Limb (tissue), 2 donors: ENCODE data around the gene SND1.

Source experiments
- DNase-seq, 2 donors: peaks; one replicate each; pipeline ENCODE4 v3.0.0-alpha.2; 2016; ENCODE audit errors: extremely low spot score in 2 of 2

Gene SND1

DNA sequence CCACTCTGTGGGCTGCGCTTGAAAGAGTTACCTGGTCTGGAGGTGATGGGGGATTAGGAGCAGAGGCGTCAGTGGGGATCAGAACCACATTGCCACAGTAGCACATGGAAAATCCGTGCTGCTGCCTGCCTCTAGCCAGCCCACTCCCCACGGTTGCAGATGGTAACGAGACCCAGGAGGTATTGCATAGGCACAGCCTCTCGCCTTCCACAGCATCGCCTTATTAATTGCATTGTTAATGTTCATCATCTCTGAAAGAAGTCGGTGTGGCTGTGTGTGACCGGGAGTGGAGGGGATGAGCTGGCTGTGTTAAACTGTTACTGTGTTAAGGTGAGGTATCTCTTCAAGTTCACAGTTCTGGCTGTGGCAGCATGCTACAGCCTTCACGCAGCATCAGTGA is 414.4 kb downstream of the SND1 start:
- DNase-seq: no peak

DNA sequence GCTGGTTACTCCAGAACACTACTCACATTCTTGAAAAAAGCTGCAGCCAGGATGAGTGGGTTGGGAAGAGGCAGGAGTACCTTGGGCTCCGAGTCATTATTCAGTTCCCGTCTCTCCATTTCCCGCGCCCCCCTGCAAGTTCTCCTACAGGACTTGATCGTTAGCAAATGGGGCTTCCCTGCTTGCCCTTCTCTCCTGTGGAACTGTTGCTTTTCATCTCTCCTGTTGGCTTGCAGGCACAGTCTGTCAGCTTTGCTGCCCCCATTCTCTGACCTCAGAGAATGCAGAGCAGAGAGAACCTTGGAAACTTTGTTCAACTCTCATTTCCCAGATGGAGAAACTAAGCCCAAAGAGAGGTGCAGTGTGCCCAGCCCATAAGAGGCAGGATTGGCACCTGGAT is 414.9 kb downstream of the SND1 start:
- no peak for DNase-seq

DNA sequence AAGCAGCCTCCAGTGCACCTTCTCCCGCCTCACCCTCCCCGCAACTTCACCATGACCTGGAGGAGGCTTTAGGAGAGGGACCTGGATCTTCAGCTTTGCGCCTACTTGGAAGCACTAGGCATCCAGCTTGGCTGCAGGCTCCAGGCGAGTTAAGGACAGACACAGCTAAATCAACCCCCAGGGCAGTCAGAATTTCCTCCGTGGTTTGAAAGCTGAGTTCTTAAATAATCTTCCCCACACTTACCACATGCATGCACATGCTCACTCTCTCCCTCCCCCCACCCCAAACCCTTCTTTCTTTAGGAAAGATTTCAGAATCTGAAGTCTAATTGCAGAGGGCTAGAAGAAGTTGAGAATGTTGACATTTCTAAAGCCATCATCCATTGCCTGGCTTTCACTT is 416.0 kb downstream of the SND1 start:
- DNase-seq: no peak

DNA sequence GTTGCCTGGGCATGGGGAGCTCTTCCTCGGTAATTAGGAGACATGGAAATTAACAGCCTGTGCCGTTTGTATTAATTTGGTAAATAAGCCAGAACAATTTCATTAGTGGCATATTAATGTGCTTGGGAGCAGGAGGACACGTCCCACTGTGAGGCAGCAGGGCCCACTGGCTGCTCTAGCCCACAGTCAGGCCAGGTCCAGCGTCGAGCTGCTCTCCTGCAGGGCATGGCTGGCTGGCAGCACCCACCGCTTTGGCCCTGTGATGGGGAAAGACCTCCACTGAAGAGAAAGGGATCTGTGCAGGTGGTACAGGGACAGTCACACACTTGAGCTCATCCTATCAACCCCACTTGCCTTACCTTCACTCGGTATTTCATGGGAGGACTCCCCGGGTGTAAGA is 416.8 kb downstream of the SND1 start:
- DNase-seq: no peak

DNA sequence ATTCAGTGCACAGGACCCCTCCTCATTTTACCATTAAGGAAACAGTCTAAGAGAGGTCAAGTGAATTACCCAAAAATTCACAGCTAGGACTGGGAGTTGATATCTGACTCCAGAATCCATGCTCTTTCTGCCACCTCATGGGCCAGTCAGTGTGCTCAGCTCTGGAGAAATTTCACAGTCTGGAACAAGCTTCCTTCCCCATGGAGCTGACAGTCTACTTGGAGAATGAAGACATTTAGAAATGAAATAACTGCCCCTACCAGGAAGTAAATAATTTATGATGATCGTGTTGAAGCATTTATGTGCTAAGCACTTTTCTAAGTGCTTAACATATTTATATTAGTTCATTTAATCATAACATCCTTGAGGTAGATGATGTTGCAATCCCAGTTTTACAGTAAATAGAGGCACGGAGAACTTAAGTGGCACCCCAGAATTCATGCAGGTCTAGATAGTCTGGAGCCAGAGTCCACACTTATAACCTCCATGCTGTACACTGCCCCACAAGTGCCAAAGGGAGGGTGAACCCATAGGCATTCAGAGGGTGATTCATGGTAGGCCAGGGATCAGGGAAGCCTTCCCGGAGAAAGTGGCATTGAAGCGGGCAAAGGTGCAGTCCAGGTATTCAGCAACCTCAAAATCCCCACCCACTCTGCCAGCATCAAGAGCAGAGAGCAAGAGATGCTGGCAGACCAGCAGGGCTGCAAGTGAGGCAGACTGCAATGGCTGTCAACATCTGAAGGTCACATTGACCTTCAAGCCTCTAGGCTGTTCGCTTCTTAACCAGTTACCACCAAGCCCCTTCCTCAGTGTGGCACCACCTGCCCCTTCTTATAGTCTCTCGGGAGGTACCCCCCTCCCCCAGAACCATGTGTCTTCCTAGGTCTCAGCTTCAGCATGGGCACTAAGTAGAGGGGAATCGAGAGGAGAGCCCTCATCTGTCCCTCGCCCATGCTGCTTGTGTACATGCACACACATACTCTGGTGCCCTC is 417.7 kb downstream of the SND1 start:
- DNase-seq: no peak

DNA sequence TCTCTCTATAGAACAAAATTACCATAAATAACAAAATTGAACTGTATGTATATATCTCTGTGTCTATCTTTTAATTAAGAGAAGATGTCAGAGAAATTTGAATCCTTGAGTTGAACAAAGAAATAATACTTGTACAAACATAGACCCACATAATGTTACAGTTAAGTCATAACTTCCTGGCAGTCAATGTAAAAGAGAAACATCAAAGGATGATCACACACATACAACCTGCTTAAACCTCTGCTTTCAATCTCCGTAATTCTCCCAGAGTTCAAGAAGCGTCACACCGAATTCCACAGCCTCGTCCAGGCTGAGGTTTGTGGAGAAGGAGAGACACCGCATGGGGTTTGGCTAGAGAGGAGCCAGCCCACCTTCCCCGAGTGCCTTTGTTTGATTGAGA is 419.4 kb downstream of the SND1 start:
- no peak for DNase-seq

DNA sequence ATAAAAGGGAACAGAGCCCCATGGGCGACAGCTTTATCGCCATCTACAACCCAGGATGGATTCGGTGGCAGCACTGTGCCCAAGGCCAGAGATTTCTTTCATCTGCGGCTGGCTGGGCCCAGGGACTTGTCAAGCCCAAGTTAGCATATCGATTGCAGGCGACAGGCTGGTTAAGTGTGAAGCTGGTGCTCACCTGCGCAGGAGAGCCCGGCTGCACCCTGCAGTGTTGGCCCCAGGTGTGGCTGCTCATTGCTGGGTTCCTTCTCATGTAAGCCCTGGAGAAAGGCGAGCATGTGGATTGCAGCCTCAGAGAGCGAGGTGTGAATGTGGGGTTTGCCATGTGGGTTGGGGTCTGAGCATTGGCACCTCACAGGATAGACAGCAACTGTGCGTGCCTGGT is 419.8 kb downstream of the SND1 start:
- DNase-seq: no peak

DNA sequence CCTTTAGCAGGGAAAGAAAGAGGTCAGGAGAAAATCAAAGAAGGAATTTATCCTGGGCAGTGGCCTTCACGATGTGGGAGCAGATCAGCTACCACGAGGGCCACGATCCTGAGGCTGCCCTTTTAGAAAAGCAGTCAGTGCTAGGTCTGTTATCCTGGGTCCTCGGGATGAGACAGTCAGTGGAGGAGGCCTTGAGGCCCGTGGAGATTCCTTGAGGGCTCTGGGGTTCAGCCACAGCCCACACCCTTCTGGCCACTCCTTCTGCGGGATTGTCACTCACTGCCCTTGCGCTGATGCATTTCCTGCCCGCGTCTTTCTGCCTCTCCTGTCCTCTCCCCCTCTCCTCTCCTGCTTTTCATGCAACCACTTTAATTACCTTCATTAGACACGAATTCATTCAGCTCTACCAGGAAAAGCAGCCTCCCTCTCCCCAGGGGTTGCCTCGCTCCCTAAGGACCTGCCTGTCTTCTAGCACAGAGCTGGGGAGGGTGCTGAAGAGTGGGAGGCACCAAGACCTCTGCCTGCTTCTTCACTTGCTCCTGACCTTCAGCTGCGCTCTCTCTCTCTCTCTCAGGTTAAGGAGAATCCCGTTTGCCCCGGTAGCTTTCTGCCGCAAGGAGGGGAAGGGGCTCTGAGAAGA is 421.8 kb downstream of the SND1 start:
- no peak for DNase-seq

DNA sequence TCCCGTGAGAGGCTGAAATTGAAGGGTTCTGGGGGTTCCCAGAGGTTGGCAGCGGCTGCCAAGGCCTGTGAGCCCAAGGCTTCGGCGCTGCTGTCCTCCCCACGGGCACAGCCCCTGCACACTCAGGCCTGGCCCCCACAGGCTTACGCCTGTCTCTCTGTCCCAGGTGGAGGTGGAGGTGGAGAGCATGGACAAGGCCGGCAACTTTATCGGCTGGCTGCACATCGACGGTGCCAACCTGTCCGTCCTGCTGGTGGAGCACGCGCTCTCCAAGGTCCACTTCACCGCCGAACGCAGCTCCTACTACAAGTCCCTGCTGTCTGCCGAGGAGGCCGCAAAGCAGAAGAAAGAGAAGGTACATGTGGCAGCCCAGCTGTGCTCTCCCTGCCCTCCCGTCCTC is 422.3 kb downstream of the SND1 start:
- DNase-seq: no peak

DNA sequence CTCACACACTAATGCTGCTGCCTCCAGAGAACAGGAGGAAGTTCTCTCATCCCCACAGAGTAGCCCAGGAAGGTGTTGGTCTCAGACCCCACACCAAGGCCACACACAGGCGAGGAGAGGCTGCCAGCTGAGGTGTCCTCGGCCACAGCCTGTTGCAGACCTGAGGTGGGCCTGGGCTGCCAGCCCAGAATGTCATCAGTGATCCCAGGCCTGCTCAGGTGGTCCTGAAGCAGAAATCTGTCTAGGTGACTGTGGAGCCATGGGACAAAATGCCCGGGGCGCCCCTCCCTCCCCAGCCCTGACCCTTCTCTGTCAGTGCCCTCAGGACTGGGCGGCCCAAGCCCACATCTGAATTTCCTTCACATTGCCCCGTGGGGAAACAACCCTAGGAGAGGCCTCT is 422.7 kb downstream of the SND1 start:
- no peak for DNase-seq

DNA sequence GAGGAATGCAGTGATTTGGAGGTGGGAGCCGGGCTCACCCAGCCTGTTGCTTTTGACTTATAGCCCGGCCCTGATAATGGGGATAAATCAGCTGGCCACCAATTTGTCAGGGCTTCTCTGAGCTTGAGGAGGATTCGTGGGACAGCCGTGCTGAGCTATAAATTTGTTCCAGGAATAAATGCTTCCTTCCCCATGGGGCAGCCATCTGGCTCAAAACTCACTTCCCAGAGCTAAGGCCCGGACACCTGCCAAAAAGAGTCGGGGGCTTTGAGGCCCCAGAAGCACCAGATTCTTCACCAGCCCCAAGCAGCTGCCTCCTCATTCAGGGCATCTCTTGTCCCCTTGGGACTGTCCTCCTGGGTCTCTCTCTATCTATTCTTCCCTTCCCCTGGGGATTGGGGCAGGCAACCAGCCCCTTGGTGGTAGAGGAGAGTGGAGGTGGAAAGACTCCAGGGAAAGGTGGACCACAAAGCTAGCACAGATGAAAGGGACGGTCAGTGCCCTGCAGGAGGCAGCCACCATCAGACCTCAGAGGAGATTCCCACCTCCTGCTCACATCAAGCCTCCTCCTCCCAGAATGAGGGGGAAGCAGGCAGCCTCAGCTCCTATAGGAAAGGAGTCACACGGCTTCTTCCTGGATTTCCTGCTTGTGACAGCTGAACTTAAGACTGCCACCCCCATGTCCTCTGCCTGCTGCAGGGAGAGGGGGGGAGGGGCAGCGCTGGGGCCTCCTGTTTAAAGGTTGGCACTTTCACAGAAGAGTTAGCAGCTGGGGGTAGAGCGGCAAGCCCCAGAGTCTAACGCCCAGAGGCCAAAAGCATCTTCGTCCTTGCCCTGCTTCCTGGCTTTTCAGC is 423.5 kb downstream of the SND1 start:
- peak; percentile 18 to 58 for DNase-seq

DNA sequence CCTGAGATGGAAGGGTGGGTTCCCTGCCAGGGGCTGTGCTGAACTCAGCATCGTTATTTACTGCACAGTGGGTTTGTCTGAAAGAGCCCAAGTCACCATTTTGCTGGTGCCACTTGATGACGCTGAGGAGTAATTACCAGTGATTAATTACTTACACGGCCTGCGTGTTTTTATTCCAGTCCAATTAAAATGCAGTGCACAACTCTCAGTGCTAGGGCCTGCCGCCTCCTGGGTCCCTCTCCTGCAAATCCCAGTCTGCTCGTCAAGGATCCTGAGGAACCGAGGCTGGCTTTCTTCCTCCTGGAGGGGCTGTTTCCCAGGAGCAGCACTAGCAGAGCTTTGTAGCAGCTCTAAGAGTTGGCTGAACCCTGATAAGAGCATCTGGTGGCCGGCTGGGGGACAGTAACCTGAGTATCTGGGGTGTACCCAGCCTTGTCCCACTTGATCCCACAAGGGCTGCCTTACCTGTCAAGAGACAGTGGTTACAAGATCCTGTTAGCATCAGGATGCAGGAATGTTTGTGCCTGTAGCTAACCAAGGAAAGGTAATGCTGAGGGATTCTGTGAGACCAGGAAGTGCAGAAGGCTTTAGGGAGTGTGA is 424.3 kb downstream of the SND1 start:
- DNase-seq: no peak

DNA sequence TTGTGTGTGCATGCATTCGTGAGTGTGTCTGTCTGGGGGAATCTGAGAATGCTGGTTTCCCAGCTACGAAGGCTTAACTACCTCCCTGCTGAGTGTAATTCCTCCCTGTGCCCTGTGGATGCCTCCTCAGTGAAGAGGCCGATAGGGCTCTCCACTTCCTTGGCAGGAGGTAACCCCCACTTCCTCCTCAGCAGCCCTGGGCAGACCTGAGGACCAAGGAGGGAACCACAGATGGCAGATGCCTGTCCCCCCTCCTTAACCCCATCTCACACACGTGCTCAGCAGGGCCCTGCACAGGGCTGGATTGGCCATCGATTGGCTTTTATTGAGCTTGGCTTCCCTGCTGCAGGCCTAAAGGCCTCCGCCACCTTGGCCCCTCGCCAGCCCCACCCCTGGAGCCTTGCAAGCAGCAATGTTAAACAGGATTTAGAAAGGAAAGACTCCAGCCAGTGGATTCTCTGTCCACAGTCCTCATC is 424.8 kb downstream of the SND1 start:
- peak; percentile 36 to 79 for DNase-seq

DNA sequence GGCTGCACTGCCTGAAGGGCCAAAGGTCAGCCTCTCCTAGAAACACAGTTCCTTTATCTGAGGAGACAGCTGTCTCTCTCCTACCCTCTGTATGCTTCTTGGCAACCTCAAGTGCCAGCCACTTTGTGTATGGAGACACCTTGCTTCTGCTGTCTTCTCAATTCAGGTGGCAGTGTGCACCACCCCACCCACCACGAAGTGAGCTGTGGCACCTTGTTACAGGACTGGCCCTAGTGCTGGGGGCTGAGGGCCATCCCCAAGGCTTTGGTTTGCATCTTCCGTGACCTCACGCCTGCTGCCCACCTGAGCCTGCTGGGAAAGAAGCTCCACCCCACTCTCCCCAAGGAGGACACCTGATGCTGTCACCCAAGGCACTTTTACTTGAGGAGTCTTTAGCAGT is 426.3 kb downstream of the SND1 start:
- no peak for DNase-seq

DNA sequence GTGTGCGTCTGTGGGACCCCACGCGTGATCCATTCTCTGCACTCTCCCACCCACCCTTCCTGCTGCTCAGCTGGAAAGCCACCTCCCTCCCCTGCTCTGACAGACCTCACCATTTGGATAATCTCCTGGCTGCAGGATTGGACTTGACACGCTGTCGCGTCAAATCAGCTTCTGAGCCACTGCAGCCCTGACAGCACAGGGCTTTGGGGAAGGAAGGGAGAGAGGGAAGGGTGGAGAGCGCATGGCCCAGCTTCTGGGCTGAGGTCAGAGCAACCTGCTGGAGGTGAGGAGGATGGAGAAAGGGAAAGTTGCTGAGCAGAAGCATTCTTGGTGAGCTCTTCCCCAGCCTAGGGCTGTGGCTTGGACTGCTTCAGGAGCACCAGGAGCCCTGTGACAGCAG is 428.2 kb downstream of the SND1 start:
- no peak for DNase-seq

DNA sequence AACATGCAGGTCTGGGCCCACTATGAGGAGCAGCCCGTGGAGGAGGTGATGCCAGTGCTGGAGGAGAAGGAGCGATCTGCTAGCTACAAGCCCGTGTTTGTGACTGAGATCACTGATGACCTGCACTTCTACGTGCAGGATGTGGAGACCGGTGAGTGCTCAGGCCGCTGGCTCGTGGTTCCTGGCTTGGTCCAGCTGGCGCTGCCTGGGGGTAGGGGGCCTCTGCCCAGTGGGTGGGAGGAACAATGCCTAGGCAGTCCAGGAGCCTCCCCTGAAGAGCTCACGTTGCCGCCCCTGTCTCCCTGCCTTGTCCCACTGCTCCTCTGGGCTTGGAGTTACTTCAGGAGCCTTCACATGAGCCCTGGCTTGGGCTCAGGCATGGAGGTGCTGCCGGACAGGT is 429.4 kb downstream of the SND1 start:
- no peak for DNase-seq

DNA sequence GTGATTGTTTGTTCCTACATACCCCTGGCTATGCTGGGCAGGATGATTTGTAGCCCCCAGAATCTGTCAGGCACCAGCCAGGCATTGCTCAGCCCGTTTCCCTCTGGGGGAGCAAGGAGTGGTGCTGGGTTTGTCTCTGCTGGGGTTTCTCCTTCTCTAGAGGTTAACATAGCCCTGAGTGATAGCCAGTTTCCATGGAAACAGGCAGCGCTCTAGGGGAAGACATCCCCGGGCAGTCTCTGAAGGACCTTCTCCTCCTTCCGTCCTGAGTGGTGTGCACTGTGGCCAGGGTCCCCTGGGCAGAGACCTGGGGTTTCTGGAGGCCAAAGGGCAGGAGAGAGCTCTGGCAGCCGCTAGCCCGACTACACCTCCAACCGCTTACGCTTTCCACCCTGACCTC is 429.8 kb downstream of the SND1 start:
- no peak for DNase-seq

DNA sequence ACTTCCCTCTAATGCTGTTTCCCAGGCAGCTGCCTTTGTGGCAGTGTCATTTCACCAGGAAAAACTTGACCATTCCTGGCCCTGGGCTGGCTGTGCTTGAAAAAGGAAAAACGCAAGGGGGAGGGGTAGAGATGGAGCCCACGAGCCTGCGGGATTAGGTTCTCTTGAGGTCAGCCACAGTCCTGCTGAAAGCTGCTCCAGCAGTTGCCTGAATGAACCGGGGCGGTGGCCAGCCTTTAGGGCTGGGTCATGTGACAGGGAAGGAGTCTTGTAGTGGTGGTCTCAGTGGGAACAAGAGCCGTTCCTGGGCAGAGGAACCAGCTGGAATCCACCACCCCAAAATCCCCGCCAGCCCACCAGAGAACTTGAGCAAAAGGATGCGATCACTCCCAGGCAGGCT is 430.4 kb downstream of the SND1 start:
- no peak for DNase-seq

DNA sequence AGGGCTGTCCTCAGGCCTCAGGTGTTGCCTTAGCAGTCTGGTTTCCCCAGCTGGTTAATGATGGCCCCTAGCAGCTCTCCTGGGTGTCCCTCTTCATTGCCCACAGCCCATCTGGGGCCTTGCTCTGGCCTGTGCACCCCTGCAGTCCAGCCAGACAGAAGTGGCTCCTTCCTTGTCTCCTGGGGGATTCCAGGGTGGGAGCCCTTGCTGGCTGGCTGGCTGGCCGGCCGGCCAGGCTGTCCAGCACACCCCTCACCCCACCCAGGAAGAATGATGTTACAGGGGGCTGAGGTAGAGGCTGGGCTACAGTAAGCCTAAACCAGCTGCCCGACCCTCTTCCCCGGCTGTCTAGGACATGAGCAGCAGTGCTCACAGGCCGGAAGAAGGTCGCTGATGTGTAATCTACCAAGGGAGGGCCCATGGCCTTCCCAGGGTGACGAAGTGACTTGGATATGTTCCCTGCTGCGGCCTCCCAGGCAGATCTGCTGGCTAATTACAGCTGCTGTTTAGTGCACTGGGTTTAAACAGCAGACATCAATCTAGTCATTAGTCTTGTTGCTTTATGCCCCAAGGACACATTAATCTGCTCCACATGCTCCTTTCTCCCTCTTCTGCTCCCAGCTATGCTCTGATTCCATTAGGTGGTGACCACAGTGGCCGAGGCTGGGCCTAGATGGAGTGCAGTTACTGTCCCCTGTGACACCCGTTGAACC is 433.1 kb downstream of the SND1 start:
- DNase-seq: no peak

DNA sequence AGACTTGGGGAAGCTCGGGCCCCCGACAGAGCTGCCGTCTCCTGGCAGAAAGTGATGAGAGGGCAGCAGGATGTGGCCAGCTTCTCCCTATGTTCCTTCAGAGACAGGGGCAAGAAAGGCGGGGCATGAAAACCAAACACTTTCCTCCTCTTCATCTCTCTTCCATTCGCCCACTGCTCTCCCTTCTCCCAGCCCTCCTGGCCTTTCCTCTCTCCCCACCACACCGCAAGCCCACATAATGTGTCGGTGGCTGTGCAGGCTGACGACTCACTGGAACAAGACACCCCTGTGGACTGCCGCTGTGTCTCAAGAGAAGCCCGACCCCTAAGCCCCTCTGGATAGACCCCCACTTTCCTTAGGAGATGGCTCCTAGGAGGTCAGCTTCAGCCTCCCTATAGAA is 438.5 kb downstream of the SND1 start:
- no peak for DNase-seq

DNA sequence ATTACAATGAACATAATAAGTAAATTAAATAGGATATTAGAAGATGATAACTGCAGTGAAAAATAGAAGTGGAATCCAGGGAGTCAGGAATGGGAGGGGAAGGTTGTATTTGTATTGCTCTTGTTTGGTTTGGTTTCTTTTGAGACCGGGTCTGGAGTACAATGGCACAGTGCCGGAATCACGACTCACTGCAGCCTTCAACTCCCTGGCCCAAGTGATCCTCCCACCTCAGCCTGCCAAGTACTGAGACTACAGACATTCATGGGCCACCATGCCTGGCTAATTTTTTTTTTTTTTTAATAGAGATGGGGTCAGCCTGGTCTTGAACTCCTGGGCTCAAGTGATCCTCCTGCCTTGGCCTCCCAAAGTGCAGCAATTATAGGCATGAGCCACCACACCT is 439.1 kb downstream of the SND1 start:
- DNase-seq: no peak
